GM19397 (cell line): ENCODE results near the gene CCDC74B.
"Not testable (repeated sequence)": the region's sequence is repeated elsewhere in the genome, so short reads cannot be mapped to it uniquely, and the experiment has no call there.

Experiments
- ATAC-seq: cut with Tn5 transposase; IDR thresholded peaks from one replicate; pipeline ENCODE4 v1.9.1; 2021; ENCODE audit warnings: mild to moderate bottlenecking, moderate library complexity; ENCODE audit not compliant: unreplicated experiment

The CCDC74B gene

GRCh38 chr2:130169163-130169562, 24.3 kb upstream of the CCDC74B start:
- not testable (repeated sequence) for ATAC-seq

- not testable (repeated sequence) for ATAC-seq
Measured at GRCh38 chr2:130166611-130167010, 21.7 kb upstream of the CCDC74B start.

- ATAC-seq: no peak
Measured at GRCh38 chr2:130165293-130166016, 20.5 kb upstream of the CCDC74B start.

GRCh38 chr2:130162968-130163367, 18.1 kb upstream of the CCDC74B start:
- no peak for ATAC-seq

- not testable (repeated sequence) for ATAC-seq
Measured at GRCh38 chr2:130162486-130162885, 17.6 kb upstream of the CCDC74B start.

GRCh38 chr2:130160838-130161705, 16.2 kb upstream of the CCDC74B start:
- not testable (repeated sequence) for ATAC-seq

GRCh38 chr2:130160131-130160530, 15.2 kb upstream of the CCDC74B start:
- ATAC-seq: no peak

GRCh38 chr2:130159376-130159775, 14.5 kb upstream of the CCDC74B start:
- not testable (repeated sequence) for ATAC-seq

- no peak for ATAC-seq
Measured at GRCh38 chr2:130158631-130159030, 13.7 kb upstream of the CCDC74B start.

- ATAC-seq: peak; percentile 85
Measured at GRCh38 chr2:130157825-130158514, 13.1 kb upstream of the CCDC74B start.

- peak; percentile 36 for ATAC-seq
Measured at GRCh38 chr2:130157354-130157753, 12.4 kb upstream of the CCDC74B start.

GRCh38 chr2:130156624-130157004, 11.7 kb upstream of the CCDC74B start:
- no peak for ATAC-seq

- not testable (repeated sequence) for ATAC-seq
Measured at GRCh38 chr2:130155956-130156623, 11.2 kb upstream of the CCDC74B start.

GRCh38 chr2:130154773-130155765, 10.2 kb upstream of the CCDC74B start:
- ATAC-seq: no peak

- not testable (repeated sequence) for ATAC-seq
Measured at GRCh38 chr2:130154423-130154770, 9.5 kb upstream of the CCDC74B start.

- not testable (repeated sequence) for ATAC-seq
Measured at GRCh38 chr2:130153721-130154422, 9.0 kb upstream of the CCDC74B start.

GRCh38 chr2:130152816-130153595, 8.1 kb upstream of the CCDC74B start:
- no peak for ATAC-seq

- ATAC-seq: not testable (repeated sequence)
Measured at GRCh38 chr2:130152136-130152815, 7.4 kb upstream of the CCDC74B start.
